ENCODE data around the gene CNTFR.

CNTFR gene

GRCh38 chr9:34603610-34604231, 14.2 kb upstream of the CNTFR start:
- no peaks in the 10 kb centered on the region for H3K36me3 ChIP-seq (replicated peaks)
- peak; percentile 94 for TF ChIP-seq CTCF (IDR thresholded peaks at IDR 0.05; ENCODE audit: low read depth, low read length, missing control alignments)
- no peak overlapping the region for H3K27ac ChIP-seq
- H3K4me3 ChIP-seq (ENCODE audit: low read depth, low read length): no peak overlapping the region
- DNase-seq: peak; percentile 75
- in situ Hi-C loops (cut with HindIII; ENCODE audit: low pct_ligation_motif_present, low sequenced_read_pairs): no loop called here
- H3K27me3 ChIP-seq (replicated peaks): peaks cover 8% of the 10 kb centered on the region

- Histone ChIP-seq H3K4me3 (ENCODE audit: low read depth, low read length) (no peak overlapping the region), H3K27ac (no peak overlapping the region), H3K36me3 (replicated peaks) (no peaks in the 10 kb centered on the region), H3K27me3 (replicated peaks) (peaks cover 8% of the 10 kb centered on the region)
- TF ChIP-seq CTCF (IDR thresholded peaks at IDR 0.05; ENCODE audit: low read depth, low read length, missing control alignments): no peak
- DNase-seq: no peak
- in situ Hi-C loops (cut with HindIII; ENCODE audit: low pct_ligation_motif_present, low sequenced_read_pairs): no loop called here
Measured at GRCh38 chr9:34601937-34602573, 12.5 kb upstream of the CNTFR start.

- DNase-seq: no peak
- in situ Hi-C loops (cut with HindIII; ENCODE audit: low pct_ligation_motif_present, low sequenced_read_pairs): no loop called here
- H3K36me3 ChIP-seq (replicated peaks): no peaks in the 10 kb centered on the region
- H3K27me3 ChIP-seq (replicated peaks): peaks cover 8% of the 10 kb centered on the region
- no peak overlapping the region for H3K4me3 ChIP-seq (ENCODE audit: low read depth, low read length)
- TF ChIP-seq CTCF (IDR thresholded peaks at IDR 0.05; ENCODE audit: low read depth, low read length, missing control alignments): no peak
- H3K27ac ChIP-seq: no peak overlapping the region
Measured at GRCh38 chr9:34600908-34601307, 11.4 kb upstream of the CNTFR start.

- H3K27ac ChIP-seq: no peak overlapping the region
- no peaks in the 10 kb centered on the region for H3K36me3 ChIP-seq (replicated peaks)
- no peak for DNase-seq
- H3K27me3 ChIP-seq (replicated peaks): peaks cover 10% of the 10 kb centered on the region
- H3K4me3 ChIP-seq (ENCODE audit: low read depth, low read length): no peak overlapping the region
- in situ Hi-C loops (cut with HindIII; ENCODE audit: low pct_ligation_motif_present, low sequenced_read_pairs): no loop called here
- TF ChIP-seq CTCF (IDR thresholded peaks at IDR 0.05; ENCODE audit: low read depth, low read length, missing control alignments): no peak
Measured at GRCh38 chr9:34599546-34599945, 10.0 kb upstream of the CNTFR start.

- Histone ChIP-seq H3K36me3 (replicated peaks) (no peaks in the 10 kb centered on the region), H3K4me3 (ENCODE audit: low read depth, low read length) (no peak overlapping the region), H3K27me3 (replicated peaks) (peaks cover 50% of the 10 kb centered on the region), H3K27ac (no peak overlapping the region)
- no peak for DNase-seq
- no peak for TF ChIP-seq CTCF (IDR thresholded peaks at IDR 0.05; ENCODE audit: low read depth, low read length, missing control alignments)
- in situ Hi-C loops (cut with HindIII; ENCODE audit: low pct_ligation_motif_present, low sequenced_read_pairs): no loop called here
Measured at GRCh38 chr9:34594177-34594576, 4.7 kb upstream of the CNTFR start.
